GM10847 (cell line): ENCODE measurements around the gene RNU6-9.

ENCODE experiments used
- POLR2A ChIP-seq: IDR thresholded peaks from 2 replicates; pipeline ENCODE4 v1.6.1; 2011; ENCODE audit not compliant: insufficient read length; ENCODE audit errors: extremely low read depth

The RNU6-9 gene

GRCh38 chr19:887599-887998 is 5.7 kb upstream of the RNU6-9 start:
- no peak for TF ChIP-seq POLR2A

- TF ChIP-seq POLR2A = no peak
These were observed 4.5 kb upstream of the RNU6-9 start for GRCh38 chr19:888581-889385.

GRCh38 chr19:889662-890295 is 3.5 kb upstream of the RNU6-9 start:
- no peak for TF ChIP-seq POLR2A

- TF ChIP-seq POLR2A = no peak
These were observed 2.5 kb upstream of the RNU6-9 start for GRCh38 chr19:890831-891230.

GRCh38 chr19:892243-892893 is 916 bp upstream of the RNU6-9 start:
- TF ChIP-seq POLR2A = no peak

- no peak for TF ChIP-seq POLR2A
These were observed 3.1 kb downstream of the RNU6-9 start for GRCh38 chr19:896434-896833.

GRCh38 chr19:896999-897398 is 3.7 kb downstream of the RNU6-9 start:
- TF ChIP-seq POLR2A = no peak

GRCh38 chr19:897442-898039 is 4.3 kb downstream of the RNU6-9 start:
- no peak for TF ChIP-seq POLR2A

GRCh38 chr19:898663-899062 is 5.4 kb downstream of the RNU6-9 start:
- TF ChIP-seq POLR2A = no peak

GRCh38 chr19:899336-900042 is 6.2 kb downstream of the RNU6-9 start:
- no peak for TF ChIP-seq POLR2A

- TF ChIP-seq POLR2A = no peak
These were observed 6.7 kb downstream of the RNU6-9 start for GRCh38 chr19:900043-900301.

- no peak for TF ChIP-seq POLR2A
These were observed 7.2 kb downstream of the RNU6-9 start for GRCh38 chr19:900302-901111.

- no peak for TF ChIP-seq POLR2A
These were observed 8.2 kb downstream of the RNU6-9 start for GRCh38 chr19:901216-902092.

- TF ChIP-seq POLR2A = no peak
These were observed 8.7 kb downstream of the RNU6-9 start for GRCh38 chr19:902093-902370.

GRCh38 chr19:902446-903226 is 9.4 kb downstream of the RNU6-9 start:
- TF ChIP-seq POLR2A = no peak
